OCI-LY1 (cell line): ENCODE results near the gene KLHL6.

ENCODE experiments used
- CTCF ChIP-seq: fragments of 200-600 bp; sonication (generic), shearing (Covaris generic); IDR thresholded peaks from 2 replicates; pipeline ENCODE4 v1.5.1; 2017; ENCODE audit warnings: mild to moderate bottlenecking, antibody characterized with exemption, low read length, moderate library complexity, mixed read lengths
- EZH2 ChIP-seq: fragments of 200-600 bp; sonication (generic), shearing (Covaris generic); IDR thresholded peaks from 2 replicates; pipeline ENCODE4 v1.8.0; 2017; ENCODE audit warnings: borderline replicate concordance, mixed run types, mild to moderate bottlenecking, antibody characterized with exemption, low read length, moderate library complexity, mixed read lengths

- TF ChIP-seq CTCF (no peak), EZH2 (no peak)
Measured at GRCh38 chr3:183537295-183537730, 18.2 kb downstream of the KLHL6 start.
